GM23248 (cell line): Measurements from ENCODE around the gene PKD1L1.

ENCODE experiments used
- EZH2 ChIP-seq: fragments of 200-600 bp; sonication (generic); IDR thresholded peaks from 2 replicates; pipeline ENCODE4 v1.6.1; 2018; ENCODE audit warnings: antibody characterized with exemption, mild to moderate bottlenecking; ENCODE audit not compliant: insufficient read depth, poor library complexity, severe bottlenecking
- EZH2phosphoT487 ChIP-seq: fragments of 200-600 bp; sonication (generic); IDR thresholded peaks from 2 replicates; pipeline ENCODE4 v1.6.1; 2018; ENCODE audit warnings: antibody characterized with exemption, moderate library complexity, mild to moderate bottlenecking, low read depth; ENCODE audit not compliant: insufficient read depth

- TF ChIP-seq EZH2 (no peak), EZH2phosphoT487 (no peak)
Observed at GRCh38 chr7:47804767-47805545, 143.3 kb downstream of the PKD1L1 start.
